Measurements from ENCODE around the gene TRAPPC5.

TRAPPC5 gene

DNA sequence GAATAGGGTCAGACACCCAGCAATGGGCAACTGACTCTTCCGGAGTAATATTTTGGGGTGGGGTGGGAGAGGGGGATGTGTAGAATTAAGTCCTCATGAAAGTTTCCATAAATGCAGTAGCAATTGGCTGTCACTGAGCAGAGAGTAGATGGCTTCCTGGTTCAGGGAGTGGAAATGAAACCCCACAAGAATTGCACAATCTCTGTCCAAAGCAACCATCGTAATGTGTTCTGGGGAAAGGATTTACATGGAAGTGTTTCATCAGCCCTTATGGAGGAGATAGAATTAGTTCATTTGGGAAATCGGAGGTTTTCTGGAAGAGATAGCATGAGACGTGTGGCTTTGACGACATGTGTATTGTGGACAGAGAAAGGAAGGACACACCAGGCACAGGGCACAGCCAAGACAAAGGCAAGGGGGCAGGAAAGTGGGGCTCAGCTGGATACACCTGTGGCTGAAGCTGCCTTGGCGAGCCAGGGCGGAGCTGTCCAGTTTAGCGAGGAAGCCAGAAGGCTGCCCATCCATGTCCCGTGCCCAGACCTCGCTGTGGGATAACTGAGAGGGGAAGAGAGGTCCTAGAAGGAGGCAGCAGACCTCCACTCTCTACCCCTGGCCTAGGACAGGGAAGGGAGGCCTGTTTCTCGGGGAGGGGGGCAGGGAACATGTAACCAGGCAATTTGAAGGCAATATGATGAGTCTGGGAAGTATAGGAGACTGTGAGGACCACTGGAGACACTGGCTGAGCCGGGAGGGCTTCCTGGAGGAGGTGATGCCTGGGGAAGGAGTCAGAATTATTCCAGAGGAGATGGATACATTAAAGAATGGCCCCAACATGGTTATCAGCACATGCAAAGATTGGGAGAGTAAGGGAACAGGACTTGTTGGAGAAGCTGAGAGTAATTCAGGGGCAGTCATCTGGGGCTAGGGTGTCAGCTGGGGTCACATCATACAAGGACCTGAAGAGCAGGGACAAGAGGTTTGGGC lies 53.9 kb downstream of the TRAPPC5 start:
- no peak for DNase-seq

DNA sequence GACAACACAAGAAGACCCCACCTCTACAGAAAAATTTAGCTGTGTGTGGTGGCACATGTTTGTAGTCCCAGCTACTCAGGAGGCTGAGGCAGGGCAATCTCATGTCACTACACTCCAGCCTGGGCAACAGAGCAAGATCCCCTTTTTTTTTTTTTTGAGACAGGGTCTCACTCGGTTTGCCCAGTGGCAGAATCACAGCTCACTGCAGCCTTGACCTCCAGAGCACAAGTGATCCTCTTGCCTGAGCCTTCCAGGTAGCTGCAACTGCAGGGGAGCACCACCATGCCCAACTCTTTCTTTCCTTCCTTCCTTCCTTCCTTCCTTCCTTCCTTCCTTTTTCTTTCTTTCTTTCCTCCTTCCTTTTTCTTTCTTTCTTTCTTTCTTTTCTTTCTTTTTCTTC lies 55.5 kb downstream of the TRAPPC5 start:
- no peak for DNase-seq

DNA sequence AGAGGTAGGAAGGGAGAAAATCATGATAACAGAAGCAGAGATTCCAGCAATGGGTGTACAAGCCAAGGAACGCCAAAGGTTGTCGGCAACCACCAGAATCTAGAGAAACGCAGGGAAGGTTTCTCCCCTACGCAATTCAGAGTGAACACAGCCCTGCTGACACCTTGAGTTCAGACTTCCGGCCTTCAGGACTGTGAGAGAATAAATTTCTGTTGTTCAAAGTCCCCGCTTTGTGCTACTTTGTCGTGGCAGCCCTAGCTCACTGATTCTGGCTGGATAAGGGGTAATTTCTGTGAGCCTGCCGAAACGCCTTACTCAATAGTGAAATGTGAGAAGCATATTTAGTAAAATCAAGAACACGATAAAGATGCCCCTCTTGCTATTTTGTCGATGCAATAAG lies 56.6 kb downstream of the TRAPPC5 start:
- DNase-seq = no peak
